ENCODE results near the gene SLC27A6.

The SLC27A6 gene

DNA sequence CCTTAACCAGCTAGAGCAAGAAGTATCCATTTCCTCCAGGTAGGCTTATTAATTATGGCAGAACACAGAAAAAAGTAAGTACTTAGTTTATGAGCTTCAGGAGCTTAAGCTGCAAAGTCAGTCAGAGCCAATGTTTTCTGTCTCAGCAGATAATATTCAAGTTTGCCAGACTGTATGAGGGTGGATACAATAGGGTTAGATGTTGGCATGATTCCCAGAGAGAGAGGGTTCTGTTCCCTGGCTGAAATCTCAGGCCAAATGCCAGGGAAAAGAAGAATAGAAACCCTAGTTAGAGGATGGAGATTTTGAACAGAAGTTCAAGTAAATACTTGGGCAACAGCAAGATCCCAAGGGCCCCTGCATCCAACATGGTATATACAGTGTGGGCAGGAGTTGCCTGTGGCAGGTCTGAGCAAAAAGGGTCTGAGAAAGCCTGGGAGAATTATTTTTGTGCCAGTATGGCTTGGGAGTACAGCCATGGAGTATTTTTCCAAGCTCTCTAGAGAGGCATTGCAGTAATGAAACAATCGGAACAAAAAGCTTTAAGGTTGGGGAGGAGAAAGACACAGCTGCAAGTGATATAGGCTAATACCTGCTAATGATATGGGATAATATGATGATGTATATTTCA is 98.3 kb downstream of the SLC27A6 start:
- H3K27ac Mint-ChIP-seq: no peak overlapping the region
- H3K27me3 Mint-ChIP-seq: peaks cover 1% of the 10 kb centered on the region
- H3K36me3 Mint-ChIP-seq: no peaks in the 10 kb centered on the region
- no peak overlapping the region for H3K4me3 Mint-ChIP-seq
- no peak for DNase-seq (ENCODE audit: low spot score in 2 of 2)
- no peak for ATAC-seq (ENCODE audit: low read depth)
- no peaks in the 10 kb centered on the region for H3K4me1 Mint-ChIP-seq
- H3K9me3 Mint-ChIP-seq: no peaks in the 10 kb centered on the region

DNA sequence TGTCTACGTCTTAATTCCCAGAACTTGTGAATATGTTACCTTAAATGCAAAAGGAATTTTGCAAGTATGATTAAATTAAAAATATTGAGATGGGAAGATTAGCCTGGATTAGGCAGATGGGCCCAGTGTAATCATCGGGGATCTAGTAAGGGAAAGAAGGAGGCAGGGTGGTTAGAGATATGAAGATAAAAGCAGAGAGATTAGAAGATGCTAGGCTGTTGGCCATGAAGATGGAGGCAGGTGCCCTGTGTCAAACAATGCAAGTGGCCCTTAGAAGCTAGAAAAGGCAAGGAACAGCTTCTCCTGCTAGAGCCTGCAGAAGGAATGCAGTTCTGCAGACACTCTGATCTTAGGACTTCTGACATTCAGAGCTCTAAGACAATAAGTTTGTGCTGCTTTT is 100.4 kb downstream of the SLC27A6 start:
- no peaks in the 10 kb centered on the region for H3K27me3 Mint-ChIP-seq
- ATAC-seq (ENCODE audit: low read depth): no peak
- H3K9me3 Mint-ChIP-seq: no peaks in the 10 kb centered on the region
- H3K36me3 Mint-ChIP-seq: no peaks in the 10 kb centered on the region
- H3K4me3 Mint-ChIP-seq: no peak overlapping the region
- DNase-seq (ENCODE audit: low spot score in 2 of 2): no peak
- no peaks in the 10 kb centered on the region for H3K4me1 Mint-ChIP-seq
- H3K27ac Mint-ChIP-seq: no peak overlapping the region

DNA sequence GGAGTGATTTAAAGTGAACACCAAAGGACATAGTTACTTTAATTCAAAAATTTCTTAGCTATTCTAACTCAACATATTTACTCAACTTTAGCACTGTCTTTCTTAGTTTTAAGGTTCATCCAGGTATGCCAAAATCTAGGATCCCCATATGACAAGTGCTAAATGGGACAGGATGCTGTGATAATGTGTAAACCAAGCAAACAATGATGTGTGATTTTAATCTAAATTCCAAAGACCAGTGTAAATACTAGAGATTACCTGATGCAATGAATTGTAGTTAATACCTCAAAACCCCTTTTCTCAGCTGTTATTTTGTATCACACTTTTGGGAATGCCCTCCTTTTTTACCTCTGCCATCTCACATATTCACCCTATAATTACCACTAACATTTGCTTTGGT is 102.5 kb downstream of the SLC27A6 start:
- Mint-ChIP-seq H3K4me3 (no peak overlapping the region), H3K4me1 (no peaks in the 10 kb centered on the region), H3K27ac (no peak overlapping the region), H3K36me3 (no peaks in the 10 kb centered on the region), H3K9me3 (no peaks in the 10 kb centered on the region), H3K27me3 (no peaks in the 10 kb centered on the region)
- ATAC-seq (ENCODE audit: low read depth) (no peak), DNase-seq (ENCODE audit: low spot score in 2 of 2) (no peak)

DNA sequence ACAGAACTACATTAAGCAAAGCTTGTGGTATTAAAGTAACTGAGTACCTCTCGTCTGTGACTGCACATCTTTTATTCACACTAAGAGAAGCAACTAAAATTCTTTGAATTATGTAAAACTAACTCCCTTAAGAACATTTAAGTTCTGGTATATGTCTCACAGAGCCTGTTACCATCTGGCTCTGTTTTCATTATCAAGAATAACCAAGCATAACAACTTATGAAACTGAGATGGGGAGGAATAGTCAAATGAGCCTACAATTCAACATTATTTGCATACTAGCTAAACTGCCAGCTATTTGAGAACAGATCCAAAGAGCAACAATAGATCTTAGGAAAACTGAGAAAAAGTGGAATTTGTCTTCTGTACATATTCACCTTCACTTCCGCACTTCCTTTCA is 104.0 kb downstream of the SLC27A6 start:
- Mint-ChIP-seq H3K27ac (no peak overlapping the region), H3K36me3 (no peaks in the 10 kb centered on the region), H3K9me3 (no peaks in the 10 kb centered on the region)

DNA sequence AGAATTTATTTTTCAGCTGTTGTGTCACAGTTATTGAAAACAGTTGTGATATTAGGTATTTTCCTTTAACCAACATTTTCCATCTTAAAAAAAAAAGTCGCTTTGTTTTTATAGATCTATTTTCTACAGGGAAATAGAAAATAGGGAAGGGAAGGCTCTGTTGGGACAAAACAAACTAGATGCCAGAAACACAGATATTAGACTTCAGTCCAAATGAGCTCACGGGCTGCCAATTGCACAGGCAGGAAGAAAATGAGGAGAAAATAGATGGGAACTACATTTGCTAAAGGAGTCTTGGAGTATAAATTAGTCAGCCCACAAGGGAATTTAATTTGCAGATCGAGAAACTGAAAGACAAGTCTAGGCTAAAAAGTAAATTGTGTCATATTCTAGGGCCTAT is 107.8 kb downstream of the SLC27A6 start:
- no peaks in the 10 kb centered on the region for H3K4me1 Mint-ChIP-seq
- DNase-seq (ENCODE audit: low spot score in 2 of 2) (no peak), ATAC-seq (ENCODE audit: low read depth) (no peak)
- no peak overlapping the region for H3K4me3 Mint-ChIP-seq
- H3K36me3 Mint-ChIP-seq: no peaks in the 10 kb centered on the region
- H3K27me3 Mint-ChIP-seq: peaks cover 1% of the 10 kb centered on the region
- no peak overlapping the region for H3K27ac Mint-ChIP-seq
- no peaks in the 10 kb centered on the region for H3K9me3 Mint-ChIP-seq

More for the DNA sequence above, 104.0 kb downstream of the SLC27A6 start:
- peaks cover 1% of the 10 kb centered on the region for H3K27me3 Mint-ChIP-seq
- DNase-seq (ENCODE audit: low spot score in 2 of 2) (no peak), ATAC-seq (ENCODE audit: low read depth) (no peak)
- no peaks in the 10 kb centered on the region for H3K4me1 Mint-ChIP-seq
- no peak overlapping the region for H3K4me3 Mint-ChIP-seq

DNA sequence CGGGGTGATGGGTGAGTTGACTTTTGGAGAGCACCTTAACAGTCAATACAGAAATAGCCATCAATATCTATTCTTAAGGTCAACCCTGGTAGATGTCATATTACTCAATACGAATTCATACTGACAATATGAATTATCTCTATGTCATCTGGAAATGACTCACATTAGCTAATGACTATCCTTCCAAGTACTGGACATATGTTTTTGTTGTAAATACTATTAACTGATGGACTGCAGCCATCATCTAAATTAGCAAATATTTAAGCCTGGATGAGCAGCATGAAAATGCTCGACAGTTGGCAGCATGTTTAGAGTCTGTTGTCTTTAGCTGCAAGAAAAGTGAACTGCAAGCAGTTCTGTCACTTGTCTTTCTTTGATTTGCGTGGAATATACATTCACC is 109.6 kb downstream of the SLC27A6 start:
- Mint-ChIP-seq H3K36me3 (no peaks in the 10 kb centered on the region), H3K9me3 (no peaks in the 10 kb centered on the region), H3K27ac (no peak overlapping the region), H3K4me3 (no peak overlapping the region), H3K27me3 (peaks cover 1% of the 10 kb centered on the region), H3K4me1 (no peaks in the 10 kb centered on the region)
- ATAC-seq (ENCODE audit: low read depth) (no peak), DNase-seq (ENCODE audit: low spot score in 2 of 2) (no peak)

DNA sequence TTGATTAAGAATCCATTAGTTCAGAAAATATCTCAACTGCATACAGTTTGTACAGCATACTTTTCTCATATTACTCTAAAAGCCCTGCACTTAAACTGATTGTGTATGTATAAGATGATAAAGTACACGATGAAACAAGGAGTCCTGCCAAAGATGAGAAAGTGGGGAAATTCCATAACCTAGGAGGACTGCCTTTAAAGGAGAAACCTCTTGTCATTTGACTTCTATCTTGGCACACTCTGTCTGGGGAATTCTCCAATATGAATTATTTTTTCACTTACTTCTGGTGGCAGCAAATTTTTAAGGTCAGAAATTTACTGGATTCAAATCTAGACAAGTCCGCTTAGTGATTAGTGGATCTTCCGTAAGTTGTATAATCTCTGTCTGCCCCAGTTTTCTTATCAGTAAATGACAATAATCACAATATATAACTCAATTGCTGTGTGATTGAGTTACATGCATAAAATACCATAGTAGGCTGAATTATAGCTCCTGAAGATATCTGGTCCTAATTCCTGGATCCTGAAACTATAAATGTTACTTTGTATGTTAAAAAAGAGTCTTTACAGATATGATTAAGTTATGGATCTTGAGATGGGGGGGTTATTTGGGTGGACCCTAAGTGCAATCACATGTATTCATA is 112.3 kb downstream of the SLC27A6 start:
- DNase-seq (ENCODE audit: low spot score in 2 of 2): no peak
- no peak for ATAC-seq (ENCODE audit: low read depth)
- H3K4me1 Mint-ChIP-seq: no peaks in the 10 kb centered on the region
- no peak overlapping the region for H3K4me3 Mint-ChIP-seq
- peaks cover 3% of the 10 kb centered on the region for H3K27me3 Mint-ChIP-seq
- H3K27ac Mint-ChIP-seq: no peak overlapping the region
- H3K9me3 Mint-ChIP-seq: no peaks in the 10 kb centered on the region
- no peaks in the 10 kb centered on the region for H3K36me3 Mint-ChIP-seq

DNA sequence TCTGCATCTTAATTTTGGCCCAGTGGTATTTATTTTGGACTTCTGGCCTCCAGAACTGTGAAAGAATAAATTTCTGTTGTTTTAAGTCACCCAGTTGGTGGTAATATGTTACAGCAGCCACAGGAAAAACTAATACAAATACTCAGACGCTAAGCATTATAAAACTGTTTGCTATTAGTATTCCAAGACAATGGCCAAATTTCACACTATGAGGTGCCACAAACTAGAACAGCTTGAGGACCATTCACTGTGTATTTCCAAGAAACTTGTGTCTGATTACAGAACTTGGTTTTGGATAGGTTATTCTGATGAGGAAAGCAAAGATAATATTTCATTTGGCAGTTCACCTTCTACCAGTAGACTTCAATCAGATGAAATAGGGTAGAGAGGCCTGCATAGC is 113.0 kb downstream of the SLC27A6 start:
- no peak overlapping the region for H3K4me3 Mint-ChIP-seq
- H3K9me3 Mint-ChIP-seq: no peaks in the 10 kb centered on the region
- ATAC-seq (ENCODE audit: low read depth) (no peak), DNase-seq (ENCODE audit: low spot score in 2 of 2) (no peak)
- H3K4me1 Mint-ChIP-seq: no peaks in the 10 kb centered on the region
- H3K27me3 Mint-ChIP-seq: peaks cover 4% of the 10 kb centered on the region
- no peak overlapping the region for H3K27ac Mint-ChIP-seq
- no peaks in the 10 kb centered on the region for H3K36me3 Mint-ChIP-seq

DNA sequence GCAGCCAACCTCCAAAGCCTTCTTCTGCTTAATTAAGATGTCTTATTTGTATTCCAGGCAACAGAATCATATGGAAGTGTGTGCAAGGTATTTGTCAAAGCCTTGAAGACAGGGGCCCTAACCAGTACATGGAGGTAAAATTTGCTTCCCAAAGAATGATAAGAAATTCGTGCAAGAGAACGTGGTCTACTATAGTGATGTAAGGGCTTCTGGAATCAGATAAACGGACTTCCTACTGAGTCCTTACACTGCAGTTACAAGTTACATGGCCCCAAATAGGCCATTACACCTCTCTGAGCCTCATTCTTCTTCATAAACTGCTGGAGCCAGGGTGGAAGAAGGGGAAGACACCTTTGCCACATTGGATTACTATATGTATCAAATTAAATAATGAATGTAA is 113.4 kb downstream of the SLC27A6 start:
- no peak overlapping the region for H3K27ac Mint-ChIP-seq
- H3K4me1 Mint-ChIP-seq: no peaks in the 10 kb centered on the region
- no peak overlapping the region for H3K4me3 Mint-ChIP-seq
- H3K36me3 Mint-ChIP-seq: no peaks in the 10 kb centered on the region
- no peaks in the 10 kb centered on the region for H3K9me3 Mint-ChIP-seq
- DNase-seq (ENCODE audit: low spot score in 2 of 2) (no peak), ATAC-seq (ENCODE audit: low read depth) (no peak)
- H3K27me3 Mint-ChIP-seq: peaks cover 5% of the 10 kb centered on the region

DNA sequence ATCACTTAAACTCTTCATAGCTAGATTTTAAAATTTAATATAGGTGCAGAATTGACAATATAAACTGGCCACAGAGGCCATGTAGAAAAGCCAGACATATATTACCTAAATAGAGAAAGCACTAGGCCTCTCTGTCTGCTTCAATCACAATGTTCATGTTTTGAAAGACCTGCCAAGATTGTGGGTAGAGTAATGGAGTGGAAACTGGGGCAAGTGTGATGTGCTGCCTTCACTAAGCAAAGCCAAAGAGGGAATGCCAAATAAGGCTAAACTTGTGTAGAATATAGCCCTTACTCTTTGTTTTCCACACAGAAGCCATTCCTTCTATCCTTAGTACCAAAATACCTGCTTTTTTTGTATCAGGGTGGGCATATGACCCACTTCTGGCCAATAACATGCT is 114.2 kb downstream of the SLC27A6 start:
- ATAC-seq (ENCODE audit: low read depth) (no peak), DNase-seq (ENCODE audit: low spot score in 2 of 2) (no peak)
- Mint-ChIP-seq H3K27me3 (peaks cover 5% of the 10 kb centered on the region), H3K4me3 (no peak overlapping the region), H3K4me1 (no peaks in the 10 kb centered on the region), H3K36me3 (no peaks in the 10 kb centered on the region), H3K9me3 (no peaks in the 10 kb centered on the region), H3K27ac (no peak overlapping the region)

DNA sequence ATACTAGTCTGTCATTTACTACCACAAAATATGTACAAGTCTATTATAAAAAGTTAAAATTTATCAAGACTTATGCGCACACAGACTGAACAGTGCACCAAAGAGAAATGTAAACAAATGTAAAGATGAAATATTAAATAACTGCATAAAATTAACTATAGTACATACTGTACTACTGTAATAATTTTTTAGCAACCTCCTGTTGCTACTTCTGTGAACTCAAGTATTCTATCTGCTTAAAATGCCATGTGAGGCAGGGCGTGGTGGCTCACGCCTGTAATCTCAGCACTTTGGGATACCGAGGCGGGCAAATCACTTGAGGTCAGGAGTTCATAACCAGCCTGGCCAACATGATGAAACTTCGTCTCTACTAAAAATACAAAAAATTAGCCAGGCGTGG is 115.5 kb downstream of the SLC27A6 start:
- H3K36me3 Mint-ChIP-seq: no peaks in the 10 kb centered on the region
- no peak overlapping the region for H3K4me3 Mint-ChIP-seq
- H3K9me3 Mint-ChIP-seq: no peaks in the 10 kb centered on the region
- ATAC-seq (ENCODE audit: low read depth) (no peak), DNase-seq (ENCODE audit: low spot score in 2 of 2) (no peak)
- peaks cover 7% of the 10 kb centered on the region for H3K27me3 Mint-ChIP-seq
- H3K4me1 Mint-ChIP-seq: no peaks in the 10 kb centered on the region
- H3K27ac Mint-ChIP-seq: no peak overlapping the region

DNA sequence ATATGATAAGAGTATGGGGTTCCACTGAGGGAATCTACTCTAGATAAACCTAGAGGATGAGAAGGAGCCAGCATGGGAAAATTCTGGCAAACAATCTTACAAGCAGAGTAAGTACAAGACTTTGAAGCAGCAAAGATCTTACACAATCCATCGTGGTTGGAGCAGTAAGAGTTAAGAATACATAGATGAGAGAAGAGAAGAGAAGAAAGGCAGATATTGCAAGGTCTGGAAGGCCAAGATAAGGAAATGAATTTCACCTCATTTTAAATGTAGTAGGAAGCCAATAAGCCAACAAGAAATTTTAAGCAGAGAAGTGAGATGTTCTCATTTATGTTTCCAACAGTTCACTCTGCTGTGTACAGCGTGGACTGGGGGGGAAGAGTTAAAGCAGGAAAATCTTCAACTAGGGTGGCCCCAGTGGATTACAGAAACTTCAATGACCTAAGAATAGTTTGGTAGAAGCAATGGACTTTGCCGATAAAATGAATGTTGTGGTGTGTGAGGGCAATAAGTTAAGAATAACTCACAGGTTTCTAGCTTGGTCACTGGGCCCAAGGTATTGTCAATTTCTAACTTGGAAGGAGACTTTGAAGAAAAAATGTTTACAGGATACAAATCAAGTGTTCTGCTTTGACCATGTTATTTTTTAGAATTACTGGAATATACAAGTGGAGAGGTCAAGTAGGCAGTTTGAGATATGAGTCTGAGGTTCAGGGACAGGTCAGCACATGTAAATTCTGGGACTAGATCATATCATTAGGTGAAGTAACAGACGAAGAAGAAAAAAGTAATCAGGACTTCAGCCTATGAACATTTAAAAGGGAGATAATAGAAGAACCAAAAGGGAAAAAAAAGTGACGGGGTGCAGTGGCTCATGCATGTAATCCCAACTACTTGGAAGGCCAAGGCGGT is 117.2 kb downstream of the SLC27A6 start:
- no peaks in the 10 kb centered on the region for H3K4me1 Mint-ChIP-seq
- H3K36me3 Mint-ChIP-seq: no peaks in the 10 kb centered on the region
- H3K4me3 Mint-ChIP-seq: no peak overlapping the region
- no peak for DNase-seq (ENCODE audit: low spot score in 2 of 2)
- H3K9me3 Mint-ChIP-seq: no peaks in the 10 kb centered on the region
- H3K27ac Mint-ChIP-seq: no peak overlapping the region
- H3K27me3 Mint-ChIP-seq: peaks cover 7% of the 10 kb centered on the region
- no peak for ATAC-seq (ENCODE audit: low read depth)

Measured in memory B cell (primary cell).